Activated B cell treated with CpG ODN at 0.5 μM for 24 hours (primary cell): ENCODE results near the gene ZNF385C. TPM values are rescaled to one million over a fixed set of nuclear protein-coding genes. Genes with fewer than 3 reads are reported as not detected.

Experiments
- ATAC-seq: fragments of 200-7000 bp; cut with Tn5 transposase; one replicate; pipeline ENCODE4 v1.10.0; 2021; ENCODE audit warnings: low read depth, mild to moderate bottlenecking, moderate library complexity
- CTCF ChIA-PET: fragments of 350-600 bp; sonication (Branson Sonifier 250); formaldehyde crosslinking; loops from one replicate; lab custom pipeline; 2021; ENCODE audit warnings: antibody characterized with exemption; lab: Charles Lee
- POLR2A ChIA-PET: fragments of 350-600 bp; sonication (Branson Sonifier 250); formaldehyde crosslinking; loops from one replicate; lab custom pipeline; 2021; ENCODE audit warnings: antibody characterized with exemption; lab: Charles Lee
- DNase-seq: peaks from one replicate; pipeline ENCODE4 v3.0.0; 2022
- H3K27ac Mint-ChIP-seq: one replicate; pipeline ENCODE4 v1.8.0; 2020; ENCODE audit warnings: mixed read lengths
- H3K27me3 Mint-ChIP-seq: one replicate; pipeline ENCODE4 v1.8.0; 2021; ENCODE audit warnings: mixed read lengths
- H3K36me3 Mint-ChIP-seq: one replicate; pipeline ENCODE4 v1.8.0; 2021; ENCODE audit warnings: low read depth, mixed read lengths
- H3K4me1 Mint-ChIP-seq: one replicate; pipeline ENCODE4 v1.8.0; 2021; ENCODE audit warnings: mixed read lengths
- H3K4me3 Mint-ChIP-seq: one replicate; pipeline ENCODE4 v1.8.0; 2020; ENCODE audit warnings: mild to moderate bottlenecking, mixed read lengths
- H3K9me3 Mint-ChIP-seq: one replicate; pipeline ENCODE4 v1.8.0; 2020; ENCODE audit warnings: mixed read lengths
- intact Hi-C: fragments of 100-400 bp; cut with micrococcal nuclease; formaldehyde crosslinking; loops from one replicate; pipeline ENCODE4 v1.15.1; 2024
- total RNA-seq: library from RNA; stranded (reverse); gene quantifications from 2 replicates; pipeline ENCODE4 v1.2.3, GENCODE V29; 2022
- TF ChIP-seq, protein P1 (sequence below): fragments of 200-600 bp; IDR thresholded peaks from one replicate; pipeline ENCODE4 v1.8.0; 2022; ENCODE audit warnings: antibody characterized with exemption, mild to moderate bottlenecking

Gene ZNF385C
- total RNA-seq, 1 donor from 2014 or later: 16.7 TPM

DNA sequence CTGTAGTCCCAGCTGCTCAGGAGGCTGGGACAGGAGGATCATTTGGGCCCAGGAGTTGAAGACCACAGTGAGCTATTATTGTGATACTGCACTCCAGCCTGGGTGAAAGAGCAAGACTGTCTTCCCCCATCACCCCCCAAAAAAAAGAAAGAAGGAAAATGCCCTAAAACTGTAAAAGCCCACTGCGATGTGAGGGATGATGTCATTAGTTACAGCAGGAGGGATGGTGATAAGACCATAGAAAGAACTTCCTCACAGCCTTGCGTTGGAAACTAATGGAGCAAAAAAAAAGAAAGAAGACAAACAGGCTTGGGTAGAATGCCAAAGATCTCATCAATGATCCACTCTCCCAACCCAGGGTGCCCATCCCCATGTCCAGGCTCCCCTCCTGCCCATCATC, 18.7 kb downstream of the ZNF385C start:
- H3K36me3 Mint-ChIP-seq: no peaks in the 10 kb centered on the region
- no peaks in the 10 kb centered on the region for H3K27me3 Mint-ChIP-seq
- intact Hi-C loops: no loop called here
- no peak for DNase-seq
- CTCF ChIA-PET: interaction anchor here (0.6 kb wide), 1 partner anchor 77 kb away, joined by 3 read pairs; no protein-coding TSS in a partner anchor
- no peak overlapping the region for H3K4me3 Mint-ChIP-seq
- H3K4me1 Mint-ChIP-seq: no peaks in the 10 kb centered on the region
- no peaks in the 10 kb centered on the region for H3K9me3 Mint-ChIP-seq
- ATAC-seq: no peak
- POLR2A ChIA-PET: no interaction called here
- H3K27ac Mint-ChIP-seq: no peak overlapping the region
- TF ChIP-seq, protein P1, sequence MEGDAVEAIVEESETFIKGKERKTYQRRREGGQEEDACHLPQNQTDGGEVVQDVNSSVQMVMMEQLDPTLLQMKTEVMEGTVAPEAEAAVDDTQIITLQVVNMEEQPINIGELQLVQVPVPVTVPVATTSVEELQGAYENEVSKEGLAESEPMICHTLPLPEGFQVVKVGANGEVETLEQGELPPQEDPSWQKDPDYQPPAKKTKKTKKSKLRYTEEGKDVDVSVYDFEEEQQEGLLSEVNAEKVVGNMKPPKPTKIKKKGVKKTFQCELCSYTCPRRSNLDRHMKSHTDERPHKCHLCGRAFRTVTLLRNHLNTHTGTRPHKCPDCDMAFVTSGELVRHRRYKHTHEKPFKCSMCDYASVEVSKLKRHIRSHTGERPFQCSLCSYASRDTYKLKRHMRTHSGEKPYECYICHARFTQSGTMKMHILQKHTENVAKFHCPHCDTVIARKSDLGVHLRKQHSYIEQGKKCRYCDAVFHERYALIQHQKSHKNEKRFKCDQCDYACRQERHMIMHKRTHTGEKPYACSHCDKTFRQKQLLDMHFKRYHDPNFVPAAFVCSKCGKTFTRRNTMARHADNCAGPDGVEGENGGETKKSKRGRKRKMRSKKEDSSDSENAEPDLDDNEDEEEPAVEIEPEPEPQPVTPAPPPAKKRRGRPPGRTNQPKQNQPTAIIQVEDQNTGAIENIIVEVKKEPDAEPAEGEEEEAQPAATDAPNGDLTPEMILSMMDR: no peak

DNA sequence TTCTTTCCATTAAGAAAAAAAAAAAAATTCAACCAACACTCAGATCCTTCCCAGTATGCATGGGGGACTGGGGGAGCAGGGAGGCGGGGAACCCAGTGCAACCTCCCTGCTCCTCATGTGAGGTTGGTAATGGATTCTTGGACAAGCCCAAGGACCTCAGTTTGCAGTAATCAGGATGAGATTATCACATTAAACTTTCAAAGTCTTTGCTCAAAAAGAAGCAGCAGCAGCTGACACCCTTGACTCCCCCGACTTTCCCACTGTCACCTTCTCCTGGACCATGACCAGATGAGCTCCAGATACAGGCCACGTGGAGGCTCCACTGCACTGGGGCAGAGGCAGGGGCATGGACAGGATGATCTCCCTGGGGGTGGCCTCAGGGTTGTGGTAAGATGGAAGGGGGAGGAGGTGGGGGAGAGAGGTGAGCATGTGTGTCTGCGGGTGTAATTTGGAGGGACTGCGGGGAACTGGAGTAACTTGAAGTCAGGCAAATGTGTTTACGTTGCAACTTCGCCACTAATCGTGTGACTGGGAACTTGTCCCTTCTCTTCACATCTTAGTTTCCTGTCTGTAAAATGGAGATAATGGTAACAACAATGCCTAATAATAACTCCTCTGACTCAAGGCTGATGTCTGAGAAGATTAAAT, 19.8 kb downstream of the ZNF385C start:
- Mint-ChIP-seq H3K27me3 (no peaks in the 10 kb centered on the region), H3K9me3 (no peaks in the 10 kb centered on the region), H3K4me1 (no peaks in the 10 kb centered on the region), H3K36me3 (no peaks in the 10 kb centered on the region), H3K4me3 (no peak overlapping the region), H3K27ac (no peak overlapping the region)
- DNase-seq (no peak), ATAC-seq (no peak)
- CTCF ChIA-PET: no interaction called here
- TF ChIP-seq, protein P1: no peak
- POLR2A ChIA-PET: no interaction called here
- intact Hi-C loops: no loop called here

DNA sequence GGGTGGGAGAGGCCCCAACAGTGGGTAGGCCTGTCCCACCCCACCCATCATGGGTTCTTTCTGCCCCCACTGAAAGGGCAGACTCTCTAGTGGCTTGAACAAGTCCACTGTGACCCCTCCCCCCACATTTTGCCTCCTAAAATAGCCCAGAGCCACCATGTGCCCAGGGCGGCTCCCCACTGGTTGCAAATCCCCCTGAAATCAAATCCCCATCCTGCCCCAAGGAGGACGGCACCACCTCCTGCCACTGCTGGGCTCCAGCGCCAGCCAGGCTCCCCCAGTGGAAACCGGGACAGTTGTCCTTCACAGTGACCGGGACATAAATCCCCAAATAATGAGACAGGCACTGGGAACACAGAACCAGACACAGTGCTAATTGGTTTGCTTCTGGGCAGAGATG, 20.5 kb downstream of the ZNF385C start:
- Mint-ChIP-seq H3K9me3 (no peaks in the 10 kb centered on the region), H3K36me3 (no peaks in the 10 kb centered on the region), H3K4me3 (no peak overlapping the region), H3K27ac (no peak overlapping the region), H3K4me1 (peaks cover 4% of the 10 kb centered on the region), H3K27me3 (peaks cover 3% of the 10 kb centered on the region)
- intact Hi-C loops: no loop called here
- no peak for DNase-seq
- CTCF ChIA-PET: interaction anchor here (1.7 kb wide), 1 partner anchor 10 kb away, joined by 6 read pairs; no protein-coding TSS in a partner anchor
- POLR2A ChIA-PET: no interaction called here
- ATAC-seq: no peak
- TF ChIP-seq, protein P1: no peak

DNA sequence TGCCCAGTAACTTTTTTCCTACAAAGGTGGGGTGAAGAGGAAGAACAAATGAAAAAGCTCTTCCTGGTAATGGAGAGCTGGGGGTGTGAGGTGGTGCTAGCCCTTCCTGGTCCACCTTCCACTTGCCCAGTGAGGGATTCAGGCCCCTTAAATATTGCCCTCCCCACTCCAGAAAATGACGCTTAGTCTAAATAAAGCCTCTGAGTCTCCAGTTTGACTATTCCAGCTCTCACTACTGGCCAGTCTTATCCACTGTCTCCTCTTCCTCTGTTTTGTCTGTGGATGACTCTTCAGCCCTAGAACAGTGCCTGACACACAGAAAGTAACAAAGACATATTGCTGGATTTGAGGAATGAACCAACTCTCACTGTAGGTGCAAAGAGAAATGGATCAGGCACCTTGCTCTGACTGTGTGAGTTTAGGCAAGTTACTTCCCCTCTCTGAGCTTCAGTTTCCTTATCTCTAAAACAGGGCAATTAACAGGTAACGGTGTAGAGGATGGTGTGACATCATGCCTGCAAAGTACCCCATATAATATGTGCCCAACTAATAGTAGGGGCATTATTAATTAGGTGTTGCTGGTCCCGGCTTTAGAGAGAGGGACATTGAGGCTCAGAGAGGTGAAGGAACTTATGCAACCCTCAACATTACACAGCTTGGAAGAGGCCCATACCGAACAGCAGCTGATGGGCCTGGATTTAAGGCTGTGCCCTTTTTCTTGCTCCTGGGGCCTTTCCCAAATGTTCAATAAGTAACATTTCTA, 21.3 kb downstream of the ZNF385C start:
- Mint-ChIP-seq H3K27me3 (peaks cover 6% of the 10 kb centered on the region), H3K36me3 (no peaks in the 10 kb centered on the region), H3K9me3 (no peaks in the 10 kb centered on the region), H3K4me1 (peaks cover 7% of the 10 kb centered on the region), H3K4me3 (no peak overlapping the region), H3K27ac (no peak overlapping the region)
- TF ChIP-seq, protein P1: no peak
- CTCF ChIA-PET: interaction anchor here (1.7 kb wide), 1 partner anchor 9 kb away, joined by 6 read pairs; no protein-coding TSS in a partner anchor
- intact Hi-C loops: no loop called here
- DNase-seq (no peak), ATAC-seq (no peak)
- POLR2A ChIA-PET: interaction anchor here (0.5 to 0.6 kb wide), 2 partner anchors 15 to 97 kb away, joined by 3 to 7 read pairs; no protein-coding TSS in a partner anchor

DNA sequence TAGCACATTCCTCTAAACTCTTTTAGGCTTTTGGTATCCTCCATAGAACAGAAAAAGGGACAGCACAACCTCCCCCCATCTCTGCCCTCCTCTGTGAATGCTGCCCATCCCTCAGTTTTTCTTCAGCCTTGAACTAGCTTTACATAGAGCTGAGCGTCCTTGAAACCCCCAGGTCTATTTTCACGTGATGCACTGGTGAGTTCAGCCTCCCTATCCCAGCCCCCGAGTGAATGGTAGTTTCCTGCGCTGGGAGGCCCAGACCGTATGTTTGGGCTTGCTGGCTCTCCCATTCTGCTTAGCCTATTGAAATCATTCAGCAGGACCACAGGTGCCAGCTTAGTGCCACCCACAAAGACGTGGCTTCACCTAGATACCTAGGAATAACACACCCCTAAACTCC, 22.5 kb downstream of the ZNF385C start:
- DNase-seq (no peak), ATAC-seq (no peak)
- Mint-ChIP-seq H3K4me3 (no peak overlapping the region), H3K4me1 (peaks cover 12% of the 10 kb centered on the region), H3K27ac (no peak overlapping the region), H3K9me3 (no peaks in the 10 kb centered on the region), H3K36me3 (no peaks in the 10 kb centered on the region), H3K27me3 (peaks cover 11% of the 10 kb centered on the region)
- intact Hi-C loops: no loop called here
- ChIA-PET POLR2A (interaction anchor here (0.7 kb wide), 2 partner anchors 11 to 16 kb away, joined by 8 read pairs; no protein-coding TSS in a partner anchor), CTCF (no interaction called here)
- TF ChIP-seq, protein P1: no peak
